22Rv1 (cell line): ENCODE results near the gene OPRM1.

Source experiments
- H3K27ac ChIP-seq: fragments of 450-650 bp; 2 replicates; pipeline ENCODE4 v1.5.1; 2017
- ZFX ChIP-seq: fragments of 450-650 bp; IDR thresholded peaks from 2 replicates; pipeline ENCODE4 v1.6.1; 2017; ENCODE audit warnings: antibody characterized with exemption, borderline replicate concordance
- TF ChIP-seq, protein P1 (sequence below): fragments of 450-650 bp; IDR thresholded peaks from 2 replicates; pipeline ENCODE4 v1.5.1; 2017; ENCODE audit warnings: mild to moderate bottlenecking

OPRM1 gene

GRCh38 chr6:154218301-154218700 is 179.3 kb downstream of the OPRM1 start:
- no peak overlapping the region for H3K27ac ChIP-seq
- no peak for TF ChIP-seq ZFX
- TF ChIP-seq, protein P1, sequence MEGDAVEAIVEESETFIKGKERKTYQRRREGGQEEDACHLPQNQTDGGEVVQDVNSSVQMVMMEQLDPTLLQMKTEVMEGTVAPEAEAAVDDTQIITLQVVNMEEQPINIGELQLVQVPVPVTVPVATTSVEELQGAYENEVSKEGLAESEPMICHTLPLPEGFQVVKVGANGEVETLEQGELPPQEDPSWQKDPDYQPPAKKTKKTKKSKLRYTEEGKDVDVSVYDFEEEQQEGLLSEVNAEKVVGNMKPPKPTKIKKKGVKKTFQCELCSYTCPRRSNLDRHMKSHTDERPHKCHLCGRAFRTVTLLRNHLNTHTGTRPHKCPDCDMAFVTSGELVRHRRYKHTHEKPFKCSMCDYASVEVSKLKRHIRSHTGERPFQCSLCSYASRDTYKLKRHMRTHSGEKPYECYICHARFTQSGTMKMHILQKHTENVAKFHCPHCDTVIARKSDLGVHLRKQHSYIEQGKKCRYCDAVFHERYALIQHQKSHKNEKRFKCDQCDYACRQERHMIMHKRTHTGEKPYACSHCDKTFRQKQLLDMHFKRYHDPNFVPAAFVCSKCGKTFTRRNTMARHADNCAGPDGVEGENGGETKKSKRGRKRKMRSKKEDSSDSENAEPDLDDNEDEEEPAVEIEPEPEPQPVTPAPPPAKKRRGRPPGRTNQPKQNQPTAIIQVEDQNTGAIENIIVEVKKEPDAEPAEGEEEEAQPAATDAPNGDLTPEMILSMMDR: no peak

DNA sequence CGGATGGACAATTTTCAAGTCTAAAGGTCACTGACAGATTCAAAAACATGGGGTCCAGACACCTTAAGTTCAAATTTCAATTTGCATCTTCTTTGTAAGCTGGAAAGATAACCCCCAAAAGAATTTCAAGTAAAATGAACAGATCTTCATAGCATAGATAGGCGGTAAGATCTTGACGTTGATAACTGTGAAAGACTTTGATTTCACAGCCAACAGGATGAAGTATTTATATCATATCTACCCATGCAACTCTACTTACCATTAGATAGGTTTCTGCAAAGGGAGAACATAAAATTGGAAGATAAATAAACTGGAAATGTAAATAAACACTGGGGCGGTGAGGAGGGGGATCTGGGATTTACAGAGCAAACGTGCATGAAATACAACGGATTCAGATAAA is 179.7 kb downstream of the OPRM1 start:
- no peak overlapping the region for H3K27ac ChIP-seq
- no peak for TF ChIP-seq ZFX
- TF ChIP-seq, protein P1: no peak

- no peak for TF ChIP-seq ZFX
- TF ChIP-seq, protein P1: no peak
- H3K27ac ChIP-seq: no peak overlapping the region
Measured at GRCh38 chr6:154219250-154219649, 180.2 kb downstream of the OPRM1 start.

DNA sequence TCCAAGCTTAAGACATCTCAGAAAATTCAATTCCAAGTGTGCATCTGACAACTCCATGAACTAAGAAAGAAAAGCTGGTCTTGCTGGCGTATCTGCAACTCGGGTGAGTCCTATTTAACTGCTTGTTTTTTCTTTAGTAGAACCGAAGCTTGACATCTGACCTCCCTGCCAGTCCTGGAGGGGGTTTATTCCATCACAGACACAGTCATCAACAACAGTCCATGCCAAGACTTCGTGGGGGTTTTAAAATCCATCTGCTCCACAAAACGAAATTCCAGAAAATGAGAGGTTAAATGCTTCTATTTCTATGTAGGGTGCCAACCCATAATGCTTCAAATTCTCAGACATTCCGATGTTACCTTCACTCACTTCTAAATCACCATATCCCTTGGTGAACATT is 183.7 kb downstream of the OPRM1 start:
- H3K27ac ChIP-seq: no peak overlapping the region
- TF ChIP-seq, protein P1: no peak
- no peak for TF ChIP-seq ZFX

DNA sequence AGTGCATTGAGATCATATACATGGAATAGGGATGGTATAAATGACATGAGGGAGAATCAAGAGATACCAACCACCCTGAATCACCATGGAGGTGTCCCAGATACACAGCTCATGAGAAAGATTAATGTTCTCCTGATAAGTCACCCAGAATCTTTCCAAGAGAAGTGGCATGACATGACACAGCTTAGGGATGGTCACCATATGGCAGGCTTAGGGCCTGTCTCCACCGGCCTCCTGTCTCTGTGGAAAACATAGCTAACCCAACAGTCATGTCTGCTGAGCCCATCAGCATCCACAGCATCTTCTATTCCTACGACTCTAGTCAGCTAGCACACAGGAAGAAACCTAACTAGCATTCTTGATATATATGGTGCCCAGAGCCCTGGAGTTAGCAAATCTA is 184.3 kb downstream of the OPRM1 start:
- H3K27ac ChIP-seq: no peak overlapping the region
- TF ChIP-seq ZFX: no peak
- TF ChIP-seq, protein P1: no peak

DNA sequence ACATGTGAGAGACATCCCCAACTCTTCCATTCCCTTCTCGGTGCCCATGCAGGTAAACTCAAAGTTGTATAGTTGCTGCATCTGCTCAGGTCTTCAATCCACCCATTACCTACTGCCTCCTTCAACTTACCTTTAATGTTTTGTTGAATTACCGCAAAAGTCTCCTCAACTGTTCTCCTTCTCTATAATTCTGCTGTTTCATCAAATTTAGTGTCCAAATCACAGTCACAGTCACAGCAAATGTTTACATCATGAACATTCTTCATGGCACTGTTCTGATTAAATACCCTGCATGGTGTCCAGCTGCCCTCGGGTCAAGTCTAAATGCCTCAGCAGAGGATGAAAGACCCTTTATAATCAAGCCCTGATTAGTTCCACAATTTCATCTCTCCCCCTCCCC is 187.4 kb downstream of the OPRM1 start:
- no peak for TF ChIP-seq ZFX
- TF ChIP-seq, protein P1: no peak
- no peak overlapping the region for H3K27ac ChIP-seq

GRCh38 chr6:154227862-154228520 is 189.0 kb downstream of the OPRM1 start:
- no peak for TF ChIP-seq ZFX
- TF ChIP-seq, protein P1: no peak
- no peak overlapping the region for H3K27ac ChIP-seq
